B cell (primary cell): Measurements from ENCODE around the gene ZNF608. TPM values are rescaled to one million over a fixed set of nuclear protein-coding genes. Genes with fewer than 3 reads are reported as not detected.

Source experiments
- ATAC-seq: fragments of 200-7000 bp; cut with Tn5 transposase; one replicate; pipeline ENCODE4 v1.10.0; 2021; ENCODE audit warnings: low read depth, mild to moderate bottlenecking, moderate number of reproducible peaks, moderate library complexity
- CTCF ChIA-PET: fragments of 350-600 bp; sonication (Branson Sonifier 250); formaldehyde crosslinking; loops from one replicate; lab custom pipeline; 2021; ENCODE audit warnings: antibody characterized with exemption, inconsistent platforms; lab: Charles Lee
- POLR2A ChIA-PET: fragments of 350-600 bp; sonication (Branson Sonifier 250); formaldehyde crosslinking; loops from one replicate; lab custom pipeline; 2021; ENCODE audit warnings: antibody characterized with exemption; lab: Charles Lee
- DNase-seq: peaks from one replicate; pipeline ENCODE4 v3.0.0; 2013
- H2AFZ ChIP-seq: 2 replicates; pipeline ENCODE4 v1.6.1; 2012; ENCODE audit warnings: mild to moderate bottlenecking, low read depth, low read length; ENCODE audit not compliant: insufficient read depth, poor library complexity, severe bottlenecking
- H3K27ac ChIP-seq, 2 donors: 1 replicate in 1 of 2; 2 replicates in 1 of 2; pipeline ENCODE4 v1.5.1; 2012 to 2013; ENCODE audit warnings: low read length in 2 of 2, mild to moderate bottlenecking in 2 of 2, moderate library complexity in 1 of 2
- H3K27me3 ChIP-seq, 4 experiments: fragments of 200-600 bp in 1 of 4; sonication (generic) in 1 of 4; replicated peaks in 1 of 4; 1 replicate in 2 of 4; 2 replicates in 2 of 4; pipeline versions ENCODE4 v1.6.1 to v1.7.0; 2013 to 2016; ENCODE audit warnings: low read length in 3 of 4, mild to moderate bottlenecking in 2 of 4, mixed read lengths in 1 of 4, moderate library complexity in 1 of 4; ENCODE audit not compliant: insufficient read depth in 4 of 4, control insufficient read depth in 3 of 4; ENCODE audit errors: control extremely low read depth in 1 of 4
- H3K36me3 ChIP-seq, 2 experiments: replicated peaks in 1 of 2; 1 replicate in 1 of 2; 2 replicates in 1 of 2; pipeline versions ENCODE4 v1.6.1 to v1.7.1; 2013; ENCODE audit warnings: low read length in 1 of 2; ENCODE audit not compliant: insufficient read depth in 2 of 2, control insufficient read depth in 1 of 2; ENCODE audit errors: control extremely low read depth in 1 of 2, extremely low read depth in 1 of 2
- H3K4me1 ChIP-seq, 2 donors: fragments of 200-600 bp in 1 of 2; sonication (generic) in 1 of 2; 1 replicate in 1 of 2; 2 replicates in 1 of 2; pipeline versions ENCODE4 v1.5.1 to v1.6.1; 2013 to 2017; ENCODE audit warnings: low read length in 2 of 2; ENCODE audit not compliant: control insufficient read depth in 2 of 2, insufficient read depth in 2 of 2
- H3K4me2 ChIP-seq: replicated peaks from 2 replicates; pipeline ENCODE3; 2012; ENCODE audit warnings: mild to moderate bottlenecking, low read depth, low read length; ENCODE audit not compliant: poor library complexity, severe bottlenecking
- H3K4me3 ChIP-seq, 5 experiments: fragments of 200-600 bp in 1 of 5; sonication (generic) in 1 of 5; 1 replicate in 3 of 5; 2 replicates in 2 of 5; pipeline versions ENCODE4 v1.5.1 to v1.7.0; 2011 to 2016; ENCODE audit warnings: low read length in 4 of 5, mild to moderate bottlenecking in 4 of 5, low read depth in 2 of 5, control low read depth in 1 of 5, moderate library complexity in 1 of 5; ENCODE audit not compliant: insufficient read depth in 1 of 5; ENCODE audit errors: control extremely low read depth in 1 of 5, extremely low read depth in 1 of 5
- H3K79me2 ChIP-seq: fragments of 200-600 bp; sonication (generic); one replicate; pipeline ENCODE4 v1.6.0; 2016; ENCODE audit warnings: low read length; ENCODE audit not compliant: control insufficient read depth, insufficient read depth
- H3K9ac ChIP-seq: fragments of 200-600 bp; sonication (generic); 2 replicates; pipeline ENCODE4 v1.6.1; 2017; ENCODE audit warnings: mild to moderate bottlenecking, low read length, moderate library complexity
- H3K9me3 ChIP-seq, 3 donors: one replicate each; pipeline versions ENCODE4 v1.6.1 to v1.7.1; 2013; ENCODE audit warnings: low read length in 2 of 3; ENCODE audit not compliant: control insufficient read depth in 2 of 3, insufficient read depth in 1 of 3; ENCODE audit errors: control extremely low read depth in 1 of 3
- H4K20me1 ChIP-seq: 2 replicates; pipeline ENCODE4 v1.6.0; 2012; ENCODE audit warnings: mild to moderate bottlenecking, low read length; ENCODE audit not compliant: insufficient read depth, control insufficient read depth, poor library complexity, severe bottlenecking
- H3K27ac Mint-ChIP-seq: one replicate; pipeline ENCODE4 v1.8.0; 2021; ENCODE audit warnings: mixed read lengths
- H3K27me3 Mint-ChIP-seq: one replicate; pipeline ENCODE4 v1.8.0; 2021; ENCODE audit warnings: mixed read lengths
- H3K4me1 Mint-ChIP-seq: one replicate; pipeline ENCODE4 v1.8.0; 2021; ENCODE audit warnings: mixed read lengths
- H3K4me3 Mint-ChIP-seq: one replicate; pipeline ENCODE4 v1.8.0; 2021; ENCODE audit warnings: mixed read lengths
- H3K9me3 Mint-ChIP-seq: one replicate; pipeline ENCODE4 v1.8.0; 2022; ENCODE audit warnings: mixed read lengths; ENCODE audit not compliant: insufficient read depth
- CTCF ChIP-seq: fragments of 200-600 bp; IDR thresholded peaks from one replicate; pipeline ENCODE4 v1.8.0; 2022; ENCODE audit warnings: antibody characterized with exemption, mild to moderate bottlenecking
- EZH2 ChIP-seq: IDR thresholded peaks from 2 replicates; pipeline ENCODE4 v1.6.1; 2012; ENCODE audit warnings: borderline replicate concordance, low read depth, mild to moderate bottlenecking, moderate library complexity, low read length; ENCODE audit not compliant: insufficient read depth, poor library complexity, severe bottlenecking
- WGBS: methylation state at CpG from one replicate; pipeline ENCODE4 v1.1.5; 2013; ENCODE audit warnings: missing lambda C conversion rate; ENCODE audit not compliant: insufficient coverage; 5-methylcytosine and 5-hydroxymethylcytosine counted together
- intact Hi-C: fragments of 100-400 bp; cut with micrococcal nuclease; formaldehyde crosslinking; loops from one replicate; pipeline ENCODE4 v1.10.0; 2022
- polyA plus RNA-seq: library from polyadenylated mRNA; depleted of rRNA; stranded (reverse); fragments of >200 nt; gene quantifications from 2 replicates; pipeline ENCODE4 v1.2.3, GENCODE V29; 2012
- total RNA-seq, 2 donors: library from RNA; stranded (reverse); fragments of 120-200 nt in 1 of 2; gene quantifications; 1 replicate in 1 of 2; 2 replicates in 1 of 2; pipeline versions ENCODE4 v1.2.3 to v1.2.4, GENCODE V29; 2013 to 2022

Gene ZNF608
- total and polyA plus RNA-seq, 2 donors (not counting 1 experiment from before 2014, with no cell fraction given) = 8.5 to 17.4 TPM

GRCh38 chr5:124730381-124730780, 16.1 kb downstream of the ZNF608 start:
- CTCF ChIA-PET = interaction anchor here (0.6 to 2.5 kb wide), 5 partner anchors 9 to 1059 kb away, joined by 3 to 6 read pairs (median 4); no protein-coding TSS in a partner anchor
- H3K27ac ChIP-seq = no peak overlapping the region
- peaks cover 87% of the 10 kb centered on the region for H3K79me2 ChIP-seq

More at GRCh38 chr5:124730381-124730780, 16.1 kb downstream of the ZNF608 start:
- Mint-ChIP-seq H3K27me3 (peaks cover under 1% of the 10 kb centered on the region), H3K27ac (peak overlapping the region; percentile 61), H3K9me3 (no peaks in the 10 kb centered on the region), H3K4me3 (peak overlapping the region; percentile 58), H3K4me1 (peaks cover 61% of the 10 kb centered on the region)
- no peaks in the 10 kb centered on the region for H3K27me3 ChIP-seq
- intact Hi-C loops = loop anchor here (1.0 kb wide), 1 partner anchor 9 kb away; no protein-coding TSS in a partner anchor
- no peaks in the 10 kb centered on the region for H4K20me1 ChIP-seq
- ATAC-seq (no peak), DNase-seq (no peak)
- H3K4me3 ChIP-seq = no peak overlapping the region
- H3K36me3 ChIP-seq = no peaks in the 10 kb centered on the region
- peaks cover 26 to 27% of the 10 kb centered on the region in 2 donors for H3K4me1 ChIP-seq
- no peak for TF ChIP-seq CTCF
- TF ChIP-seq EZH2 = no peak
- no peak overlapping the region for H3K9ac ChIP-seq
- 100% methylated on average over 1 of the region's 2 CpGs for WGBS
- no peak overlapping the region for H2AFZ ChIP-seq
- H3K4me2 ChIP-seq = no peak overlapping the region
- POLR2A ChIA-PET = interaction anchor here (0.6 to 1.4 kb wide), 3 partner anchors 10 to 17 kb away, joined by 4 read pairs; no protein-coding TSS in a partner anchor
- H3K9me3 ChIP-seq = no peaks in the 10 kb centered on the region
